Measurements from ENCODE around the gene NYAP2. TPM values are rescaled to one million over a fixed set of nuclear protein-coding genes. Genes with fewer than 3 reads are reported as not detected.

Gene NYAP2
- total and polyA plus RNA-seq, 7 donors = 0.03 to 0.36 TPM; not detected in 5

- intact Hi-C loops (cut with DNase I) = no loop called here
- no peak for DNase-seq
- TF ChIP-seq POLR2A (IDR thresholded peaks at IDR 0.05) (no peak), EP300 (IDR thresholded peaks at IDR 0.05) (no peak), POLR2AphosphoS5 (IDR thresholded peaks at IDR 0.05) (no peak), CTCF (IDR thresholded peaks at IDR 0.05) (no peak)
- Histone ChIP-seq H3K36me3 (no peaks in the 10 kb centered on the region), H3K4me1 (no peaks in the 10 kb centered on the region), H3K27me3 (no peaks in the 10 kb centered on the region), H3K9me3 (no peaks in the 10 kb centered on the region), H3K27ac (no peak overlapping the region), H3K4me3 (no peak overlapping the region)
- WGBS, 2 donors = 95 to 96% methylated on average over 5 of the region's 5 CpGs
Measured at GRCh38 chr2:225493420-225494099, 94.0 kb downstream of the NYAP2 start.

GRCh38 chr2:225494100-225494459 is 94.6 kb downstream of the NYAP2 start:
- intact Hi-C loops (cut with DNase I) = no loop called here
- Histone ChIP-seq H3K4me3 (no peak overlapping the region), H3K9me3 (no peaks in the 10 kb centered on the region), H3K27ac (no peak overlapping the region), H3K4me1 (no peaks in the 10 kb centered on the region), H3K36me3 (no peaks in the 10 kb centered on the region), H3K27me3 (no peaks in the 10 kb centered on the region)
- TF ChIP-seq CTCF (IDR thresholded peaks at IDR 0.05) (no peak), EP300 (IDR thresholded peaks at IDR 0.05) (no peak), POLR2AphosphoS5 (IDR thresholded peaks at IDR 0.05) (no peak), POLR2A (IDR thresholded peaks at IDR 0.05) (no peak)
- no peak for DNase-seq

GRCh38 chr2:225495706-225496105 is 96.2 kb downstream of the NYAP2 start:
- no peak for DNase-seq
- H3K4me1 ChIP-seq = no peaks in the 10 kb centered on the region
- TF ChIP-seq POLR2AphosphoS5 (IDR thresholded peaks at IDR 0.05) (no peak), POLR2A (IDR thresholded peaks at IDR 0.05) (no peak), CTCF (IDR thresholded peaks at IDR 0.05) (no peak), EP300 (IDR thresholded peaks at IDR 0.05) (no peak)
- no peak overlapping the region for H3K4me3 ChIP-seq
- no peaks in the 10 kb centered on the region for H3K27me3 ChIP-seq
- H3K9me3 ChIP-seq = no peaks in the 10 kb centered on the region
- 95 to 96% methylated on average over 4 of the region's 4 CpGs for WGBS, 2 donors
- H3K27ac ChIP-seq = no peak overlapping the region
- intact Hi-C loops (cut with DNase I) = no loop called here
- no peaks in the 10 kb centered on the region for H3K36me3 ChIP-seq

- intact Hi-C loops (cut with DNase I) = no loop called here
- no peak overlapping the region for H3K4me3 ChIP-seq
- no peaks in the 10 kb centered on the region for H3K4me1 ChIP-seq
- no peak for DNase-seq
- H3K27me3 ChIP-seq = no peaks in the 10 kb centered on the region
- no peaks in the 10 kb centered on the region for H3K36me3 ChIP-seq
- H3K9me3 ChIP-seq = no peaks in the 10 kb centered on the region
- 12 to 65% methylated on average over 1 of the region's 1 CpG for WGBS, 2 donors
- H3K27ac ChIP-seq = no peak overlapping the region
- no peak for TF ChIP-seq POLR2AphosphoS5 (IDR thresholded peaks at IDR 0.05)
Measured at GRCh38 chr2:225496568-225496967, 97.1 kb downstream of the NYAP2 start.

GRCh38 chr2:225497166-225497565 is 97.7 kb downstream of the NYAP2 start:
- Histone ChIP-seq H3K36me3 (no peaks in the 10 kb centered on the region), H3K4me1 (no peaks in the 10 kb centered on the region), H3K4me3 (no peak overlapping the region), H3K9me3 (no peaks in the 10 kb centered on the region), H3K27me3 (no peaks in the 10 kb centered on the region), H3K27ac (no peak overlapping the region)
- intact Hi-C loops (cut with DNase I) = no loop called here
- 82 to 91% methylated on average over 3 of the region's 3 CpGs for WGBS, 2 donors
- no peak for DNase-seq
- TF ChIP-seq POLR2A (IDR thresholded peaks at IDR 0.05) (no peak), CTCF (IDR thresholded peaks at IDR 0.05) (no peak), EP300 (IDR thresholded peaks at IDR 0.05) (no peak), POLR2AphosphoS5 (IDR thresholded peaks at IDR 0.05) (no peak)
